H1 (cell line): ENCODE data around the gene PRCP. TPM values are rescaled to one million over a fixed set of nuclear protein-coding genes. Genes with fewer than 3 reads are reported as not detected.

Experiments used
- CTCF ChIA-PET: fragments of 300-600 bp; sonication (Branson Sonifier 250); formaldehyde crosslinking; loops from one replicate; lab custom pipeline; 2021; ENCODE audit not compliant: partially characterized antibody; lab: Charles Lee
- POLR2A ChIA-PET: fragments of 300-600 bp; sonication (Branson Sonifier 250); formaldehyde crosslinking; loops from one replicate; lab custom pipeline; 2021; ENCODE audit warnings: inconsistent platforms; ENCODE audit not compliant: partially characterized antibody; lab: Charles Lee
- DNase-seq, 2 experiments: peaks; one replicate each; pipeline versions ENCODE4 v3.0.0 to v3.0.0-alpha.2; 2010 to 2022; ENCODE audit warnings: low spot score in 2 of 2, low read depth in 1 of 2, mixed read lengths in 1 of 2
- FAIRE-seq: peaks from 2 replicates; lab custom pipeline; 2011; peaks lifted over from hg19 to GRCh38; lab: Jason Lieb, UNC
- H2AFZ ChIP-seq: 2 replicates; pipeline ENCODE4 v1.8.1; 2012; ENCODE audit warnings: low read length, inconsistent platforms
- H2AK5ac ChIP-seq: 2 replicates; pipeline ENCODE4 v1.6.1; 2013; ENCODE audit warnings: low read depth, low read length
- H2BK120ac ChIP-seq: replicated peaks from 2 replicates; pipeline ENCODE3; 2013; ENCODE audit warnings: low read depth, low read length, inconsistent platforms
- H2BK12ac ChIP-seq: 2 replicates; pipeline ENCODE4 v1.6.1; 2013; ENCODE audit warnings: low read depth, low read length
- H2BK15ac ChIP-seq: 2 replicates; pipeline ENCODE4 v1.6.1; 2013; ENCODE audit warnings: low read length
- H2BK20ac ChIP-seq: 2 replicates; pipeline ENCODE4 v1.6.1; 2013; ENCODE audit warnings: low read length
- H2BK5ac ChIP-seq: 2 replicates; pipeline ENCODE4 v1.6.1; 2013; ENCODE audit warnings: low read depth, low read length
- H3K14ac ChIP-seq: 2 replicates; pipeline ENCODE4 v1.6.1; 2013; ENCODE audit warnings: inconsistent platforms; ENCODE audit not compliant: insufficient read length
- H3K18ac ChIP-seq: 2 replicates; pipeline ENCODE4 v1.6.1; 2013; ENCODE audit warnings: low read length; ENCODE audit errors: extremely low read depth
- H3K23ac ChIP-seq: 2 replicates; pipeline ENCODE4 v1.6.1; 2013; ENCODE audit warnings: inconsistent platforms; ENCODE audit not compliant: insufficient read length
- H3K23me2 ChIP-seq: 2 replicates; pipeline ENCODE4 v1.6.1; 2013; ENCODE audit warnings: low read depth, low read length
- H3K27ac ChIP-seq: 2 replicates; pipeline ENCODE4 v1.6.1; 2011; ENCODE audit warnings: low read depth, low read length, inconsistent platforms
- H3K27me3 ChIP-seq, 4 experiments: replicated peaks in 1 of 4; 1 replicate in 1 of 4; 2 replicates in 3 of 4; pipeline versions ENCODE4 v1.6.1 to v1.8.1; 2011 to 2013; ENCODE audit warnings: low read length in 3 of 4, mild to moderate bottlenecking in 3 of 4, inconsistent platforms in 2 of 4, mixed read lengths in 2 of 4, moderate library complexity in 1 of 4; ENCODE audit not compliant: control insufficient read depth in 3 of 4, insufficient read depth in 3 of 4; ENCODE audit errors: extremely low read depth in 1 of 4
- H3K36me3 ChIP-seq, 4 experiments: 2 replicates each; pipeline versions ENCODE4 v1.6.1 to v1.8.1; 2011 to 2013; ENCODE audit warnings: mild to moderate bottlenecking in 4 of 4, low read length in 3 of 4, moderate library complexity in 2 of 4, control low read depth in 1 of 4, inconsistent platforms in 1 of 4; ENCODE audit not compliant: insufficient read depth in 4 of 4, control insufficient read depth in 2 of 4
- H3K4ac ChIP-seq: replicated peaks from 2 replicates; pipeline ENCODE3; 2013; ENCODE audit warnings: low read length, low read depth, mixed read lengths, inconsistent platforms; ENCODE audit not compliant: insufficient read length
- H3K4me1 ChIP-seq, 4 experiments: replicated peaks in 1 of 4; 1 replicate in 1 of 4; 2 replicates in 3 of 4; pipeline versions ENCODE4 v1.6.1 to v1.8.1; 2011 to 2013; ENCODE audit warnings: low read length in 3 of 4, inconsistent platforms in 2 of 4, mixed read lengths in 1 of 4; ENCODE audit not compliant: insufficient read depth in 4 of 4, control insufficient read depth in 3 of 4
- H3K4me2 ChIP-seq, 2 experiments: 2 replicates each; pipeline versions ENCODE4 v1.6.1 to v1.8.1; 2011 to 2013; ENCODE audit warnings: low read depth in 2 of 2, low read length in 2 of 2, control low read depth in 1 of 2, inconsistent platforms in 1 of 2, mild to moderate bottlenecking in 1 of 2; ENCODE audit not compliant: insufficient read depth in 1 of 2
- H3K4me3 ChIP-seq, 4 experiments: fragments of 200-600, 300-600 bp in 1 of 4; sonication (generic), shearing (Covaris generic), sonication (Bioruptor Twin) in 1 of 4; 2 replicates each; pipeline versions ENCODE4 v1.5.1 to v1.8.1; 2011 to 2016; ENCODE audit warnings: low read length in 4 of 4, low read depth in 3 of 4, control low read depth in 2 of 4, inconsistent platforms in 2 of 4, mild to moderate bottlenecking in 2 of 4, mixed read lengths in 1 of 4, moderate library complexity in 1 of 4; ENCODE audit not compliant: insufficient read depth in 2 of 4; ENCODE audit errors: extremely low read depth in 1 of 4
- H3K56ac ChIP-seq: replicated peaks from 2 replicates; pipeline ENCODE3; 2013; ENCODE audit warnings: low read depth, mild to moderate bottlenecking, mixed read lengths, low read length, inconsistent platforms; ENCODE audit not compliant: insufficient read length
- H3K79me1 ChIP-seq: 2 replicates; pipeline ENCODE4 v1.6.1; 2013; ENCODE audit warnings: low read depth, low read length, control low read depth
- H3K79me2 ChIP-seq, 2 experiments: 2 replicates each; pipeline versions ENCODE4 v1.6.1 to v1.8.1; 2012 to 2013; ENCODE audit warnings: low read length in 2 of 2, mild to moderate bottlenecking in 2 of 2, inconsistent platforms in 1 of 2; ENCODE audit not compliant: insufficient read depth in 2 of 2, control insufficient read depth in 1 of 2
- H3K9ac ChIP-seq, 4 experiments: replicated peaks in 1 of 4; 1 replicate in 1 of 4; 2 replicates in 3 of 4; pipeline versions ENCODE4 v1.6.1 to v1.8.1; 2011 to 2013; ENCODE audit warnings: low read depth in 3 of 4, low read length in 3 of 4, control low read depth in 2 of 4, mild to moderate bottlenecking in 2 of 4, moderate library complexity in 2 of 4, inconsistent platforms in 1 of 4; ENCODE audit errors: extremely low read depth in 1 of 4
- H3K9me3 ChIP-seq, 2 experiments: 2 replicates each; pipeline versions ENCODE4 v1.6.1 to v1.8.1; 2012 to 2013; ENCODE audit warnings: mild to moderate bottlenecking in 2 of 2, moderate library complexity in 2 of 2, control low read depth in 1 of 2, inconsistent platforms in 1 of 2, low read depth in 1 of 2, low read length in 1 of 2, mixed read lengths in 1 of 2; ENCODE audit not compliant: insufficient read depth in 2 of 2
- H4K20me1 ChIP-seq, 2 experiments: replicated peaks in 1 of 2; 2 replicates each; pipeline versions ENCODE3 to v1.8.1; 2011 to 2013; ENCODE audit warnings: inconsistent platforms in 2 of 2, low read length in 2 of 2, mild to moderate bottlenecking in 1 of 2; ENCODE audit not compliant: insufficient read depth in 2 of 2, control insufficient read depth in 1 of 2
- H4K5ac ChIP-seq: 2 replicates; pipeline ENCODE4 v1.6.1; 2013; ENCODE audit warnings: low read length, low read depth, mixed read lengths, inconsistent platforms; ENCODE audit not compliant: insufficient read length
- H4K8ac ChIP-seq: 2 replicates; pipeline ENCODE4 v1.8.0; 2013; ENCODE audit warnings: mild to moderate bottlenecking, moderate library complexity, low read length, inconsistent platforms; ENCODE audit not compliant: insufficient read depth; ENCODE audit errors: extremely low read depth
- H4K91ac ChIP-seq: replicated peaks from 2 replicates; pipeline ENCODE3; 2013; ENCODE audit warnings: low read length, mixed read lengths, inconsistent platforms; ENCODE audit not compliant: insufficient read length
- CHD1 ChIP-seq: IDR thresholded peaks from 2 replicates; pipeline ENCODE4 v1.6.1; 2012; ENCODE audit warnings: low read depth, low read length, improper control_type of control experiment
- EZH2 ChIP-seq: fragments of 200-600 bp; sonication (generic); IDR thresholded peaks from 2 replicates; pipeline ENCODE4 v1.7.1; 2012; ENCODE audit warnings: low read depth, mild to moderate bottlenecking, moderate library complexity, low read length, inconsistent platforms; ENCODE audit not compliant: severe bottlenecking
- YY1 ChIP-seq: IDR thresholded peaks from 2 replicates; pipeline ENCODE4 v1.6.1; 2011; ENCODE audit warnings: low read depth, mild to moderate bottlenecking, low read length
- WGBS, 2 experiments: shearing (Covaris generic) in 1 of 2; methylation state at CpG; one replicate each; pipeline versions ENCODE4 v1.1.6 to v1.1.7; 2013 to 2015; ENCODE audit warnings: low lambda C conversion rate in 2 of 2, mixed read lengths in 2 of 2, inconsistent platforms in 1 of 2, low coverage in 1 of 2, missing lambda C conversion rate in 1 of 2; ENCODE audit not compliant: insufficient replicate concordance in 2 of 2, insufficient coverage in 1 of 2, insufficient read length in 1 of 2; ENCODE audit errors: extremely low coverage in 1 of 2, missing lambda C conversion rate in 1 of 2; 5-methylcytosine and 5-hydroxymethylcytosine counted together
- polyA plus RNA-seq, 7 experiments: library from polyadenylated mRNA; depleted of rRNA in 3 of 7; stranded (reverse) in 5 of 7; unstranded in 2 of 7; fragments of >200 nt in 5 of 7; fragments of 200-250 nt in 2 of 7; gene quantifications; 1 replicate in 5 of 7; 2 replicates in 1 of 7; 4 replicates in 1 of 7; pipeline versions ENCODE4 v1.2.1 to v1.2.3, GENCODE V29; 2011 to 2013; ENCODE audit warnings: missing spikeins in 2 of 7, mixed read lengths in 2 of 7
- total RNA-seq: library from RNA; stranded (reverse); fragmentation: NEBNext Ultra II Directional; extraction: Animal tissue kit (Norgen Biotek cat#: 25700); gene quantifications from 2 replicates; pipeline ENCODE4 v1.2.1, GENCODE V29; 2021

Gene PRCP
- total and polyA plus RNA-seq, 2 of the 8 experiments (the other 6 are each of a cell fraction or from before 2014, with no cell fraction given) = 63.8 to 84.4 TPM

- Histone ChIP-seq H4K20me1 (no peaks in the 10 kb centered on the region), H3K18ac (no peak overlapping the region), H3K27ac (no peak overlapping the region), H4K91ac (no peak overlapping the region), H3K56ac (no peak overlapping the region), H3K36me3 (no peaks in the 10 kb centered on the region), H3K79me1 (no peaks in the 10 kb centered on the region), H3K14ac (no peak overlapping the region), H3K4ac (no peak overlapping the region), H2BK15ac (no peak overlapping the region), H2BK5ac (no peak overlapping the region), H3K27me3 (no peaks in the 10 kb centered on the region), H2BK12ac (no peak overlapping the region), H3K9me3 (no peaks in the 10 kb centered on the region), H3K4me3 (no peak overlapping the region), H2BK120ac (no peak overlapping the region), H3K23ac (no peak overlapping the region), H3K79me2 (no peaks in the 10 kb centered on the region), H3K23me2 (no peaks in the 10 kb centered on the region; the same call in 1 of the 2 replicates), H4K8ac (no peak overlapping the region), H4K5ac (no peak overlapping the region), H3K4me2 (no peak overlapping the region), H2AFZ (no peak overlapping the region), H2BK20ac (no peak overlapping the region), H2AK5ac (no peak overlapping the region), H3K9ac (no peak overlapping the region), H3K4me1 (peaks cover 0 to 2% (median 0%) of the 10 kb centered on the region in 4 experiments; a peak in 1 of 7 replicates)
- ChIA-PET POLR2A (no interaction called here), CTCF (interaction anchor here (0.7 to 1.2 kb wide), 4 partner anchors 10 to 26 kb away, joined by 3 read pairs; no protein-coding TSS in a partner anchor)
- DNase-seq = no peak
- WGBS, 2 experiments = 97% methylated on average over 3 of the region's 5 CpGs; no CpG with 5 or more reads in 1 of the 2 experiments
- FAIRE-seq = no peak
- no peak for TF ChIP-seq CHD1
- TF ChIP-seq YY1 = no peak
- no peak for TF ChIP-seq EZH2
These were observed 107.9 kb downstream of the PRCP start for GRCh38 chr11:82792319-82792718.
